Measurements from ENCODE around the gene HEXD. TPM values are rescaled to one million over a fixed set of nuclear protein-coding genes. Genes with fewer than 3 reads are reported as not detected.

The HEXD gene
- total and polyA plus RNA-seq, 2 of the 8 experiments (the other 6 are each of a cell fraction or from before 2014, with no cell fraction given), result 20.6 to 21.8 TPM

DNA sequence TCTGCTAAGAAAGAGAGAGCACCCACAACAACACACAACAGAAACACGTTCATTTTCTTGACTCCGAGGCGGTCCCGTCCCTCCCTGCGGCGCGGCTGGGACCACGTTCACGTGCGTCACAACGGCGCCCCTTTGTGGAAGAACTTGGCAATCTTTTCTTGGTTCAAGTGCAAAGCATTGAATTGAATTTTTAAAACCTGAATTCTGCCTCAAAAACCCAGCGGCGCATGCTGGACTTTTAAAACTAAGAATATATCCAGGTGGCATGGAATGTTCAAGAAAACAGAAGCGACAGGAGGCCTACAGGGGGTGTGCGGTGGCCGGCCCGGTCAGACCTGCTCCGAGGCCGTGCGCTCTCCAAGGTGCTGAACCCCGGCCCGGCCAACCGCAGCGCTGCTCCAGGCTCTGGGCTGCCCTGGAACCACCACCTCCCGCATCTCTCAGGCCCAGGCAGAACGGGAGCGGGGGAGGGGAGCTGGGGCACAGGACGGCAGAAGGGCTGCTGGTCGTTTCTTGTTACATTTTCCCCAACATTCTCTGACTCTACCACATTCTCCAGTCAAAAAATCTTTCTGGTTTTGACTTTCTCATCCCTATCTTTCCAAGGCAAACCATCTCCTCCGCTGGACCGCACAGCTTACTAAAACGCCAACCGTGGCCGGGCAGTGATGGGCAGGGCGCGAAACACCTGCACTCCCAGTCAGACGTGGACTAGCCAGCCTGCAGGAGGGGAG, 3.4 kb upstream of the HEXD start:
- H3K56ac ChIP-seq (replicated peaks; ENCODE audit: insufficient read length, low read depth, low read length), result no peak overlapping the region
- no peak overlapping the region for H2BK5ac ChIP-seq (ENCODE audit: low read depth, low read length)
- DNase-seq (ENCODE audit: low read depth in 1 of 2, low spot score in 2 of 2), result peak; percentile 46 to 94
- ChIA-PET POLR2A (ENCODE audit: partially characterized antibody) (interaction anchor here (0.9 kb wide), 1 partner anchor 21 kb away, joined by 3 read pairs; no protein-coding TSS in a partner anchor), CTCF (ENCODE audit: partially characterized antibody) (interaction anchor here (0.6 to 2.1 kb wide), 16 partner anchors 9 to 917 kb away, joined by 3 to 6 read pairs (median 3); no protein-coding TSS in a partner anchor)
- H3K27me3 ChIP-seq (replicated peaks in 1 of 4; ENCODE audit: control insufficient read depth in 3 of 4, extremely low read depth in 1 of 4, insufficient read depth in 3 of 4, low read length in 3 of 4), result no peaks in the 10 kb centered on the region
- H2BK120ac ChIP-seq (replicated peaks; ENCODE audit: low read depth, low read length), result no peak overlapping the region
- H2BK15ac ChIP-seq (ENCODE audit: low read length), result peak overlapping the region; percentile 40; the same call in 1 of the 2 replicates
- H3K4me2 ChIP-seq (ENCODE audit: insufficient read depth in 1 of 2, low read depth in 2 of 2, low read length in 2 of 2), result peak overlapping the region in 1 of 2 experiments; percentile 61; a peak in 3 of 4 replicates
- H3K4ac ChIP-seq (replicated peaks; ENCODE audit: insufficient read length, low read depth, low read length), result no peak overlapping the region
- H2AK5ac ChIP-seq (ENCODE audit: low read depth, low read length), result no peak overlapping the region
- H3K4me1 ChIP-seq (replicated peaks in 1 of 4; ENCODE audit: control insufficient read depth in 3 of 4, insufficient read depth in 4 of 4, low read length in 3 of 4), result peaks cover 0 to 3% (median 1%) of the 10 kb centered on the region in 4 experiments; a peak in 4 of 7 replicates
- peaks cover 6% of the 10 kb centered on the region for H3K23me2 ChIP-seq (ENCODE audit: low read depth, low read length)
- H3K14ac ChIP-seq (ENCODE audit: insufficient read length), result no peak overlapping the region
- peak overlapping the region in 1 of 4 experiments; percentile 45; a peak in 2 of 8 replicates for H3K4me3 ChIP-seq (ENCODE audit: extremely low read depth in 1 of 4, insufficient read depth in 2 of 4, low read depth in 3 of 4, low read length in 4 of 4)
- H4K5ac ChIP-seq (ENCODE audit: insufficient read length, low read depth, low read length), result no peak overlapping the region
- WGBS, 2 experiments (ENCODE audit: extremely low coverage in 1 of 2, insufficient coverage in 1 of 2, insufficient read length in 1 of 2, insufficient replicate concordance in 2 of 2, low coverage in 1 of 2, low lambda C conversion rate in 2 of 2, missing lambda C conversion rate in 1 of 2), result 29% methylated on average over 38 of the region's 38 CpGs; no CpG with 5 or more reads in 1 of the 2 experiments
- H3K36me3 ChIP-seq (ENCODE audit: control insufficient read depth in 2 of 4, insufficient read depth in 4 of 4, low read length in 3 of 4), result no peaks in the 10 kb centered on the region
- no peak overlapping the region for H3K9ac ChIP-seq (replicated peaks in 1 of 4; ENCODE audit: extremely low read depth in 1 of 4, low read depth in 3 of 4, low read length in 3 of 4)
- no peak overlapping the region for H3K18ac ChIP-seq (ENCODE audit: extremely low read depth, low read length)
- no peak overlapping the region for H2BK12ac ChIP-seq (ENCODE audit: low read depth, low read length)
- 0 out of 2 replicates have a peak overlapping the region, but pooled peaks have one; percentile 48 for H2BK20ac ChIP-seq (ENCODE audit: low read length)
- H4K8ac ChIP-seq (ENCODE audit: extremely low read depth, insufficient read depth, low read length), result peak overlapping the region; percentile 4; the same call in 1 of the 2 replicates
- no peak for FAIRE-seq
- H3K79me2 ChIP-seq (ENCODE audit: control insufficient read depth in 1 of 2, insufficient read depth in 2 of 2, low read length in 2 of 2), result no peaks in the 10 kb centered on the region
- H2AFZ ChIP-seq (ENCODE audit: low read length), result no peak overlapping the region
- H4K20me1 ChIP-seq (replicated peaks in 1 of 2; ENCODE audit: control insufficient read depth in 1 of 2, insufficient read depth in 2 of 2, low read length in 2 of 2), result peaks cover 5 to 9% of the 10 kb centered on the region in 2 experiments
- H3K9me3 ChIP-seq (ENCODE audit: insufficient read depth in 2 of 2, low read depth in 1 of 2, low read length in 1 of 2), result no peaks in the 10 kb centered on the region
- H3K27ac ChIP-seq (ENCODE audit: low read depth, low read length), result no peak overlapping the region
- H4K91ac ChIP-seq (replicated peaks; ENCODE audit: insufficient read length, low read length), result no peak overlapping the region
- H3K23ac ChIP-seq (ENCODE audit: insufficient read length), result no peak overlapping the region
- H3K79me1 ChIP-seq (ENCODE audit: low read depth, low read length), result peaks cover 2% of the 10 kb centered on the region; the same call in 1 of the 2 replicates
- TF ChIP-seq ZNF274 (IDR thresholded peaks at IDR 0.05; ENCODE audit: borderline replicate concordance, extremely low read depth, low read length), result no peak
- peak in 1 of 2 experiments; percentile 90; a peak in 2 of 4 replicates for TF ChIP-seq HDAC2 (IDR thresholded peaks at IDR 0.05; ENCODE audit: borderline replicate concordance in 1 of 2, low read depth in 2 of 2, low read length in 2 of 2)
- TF ChIP-seq, protein P1, sequence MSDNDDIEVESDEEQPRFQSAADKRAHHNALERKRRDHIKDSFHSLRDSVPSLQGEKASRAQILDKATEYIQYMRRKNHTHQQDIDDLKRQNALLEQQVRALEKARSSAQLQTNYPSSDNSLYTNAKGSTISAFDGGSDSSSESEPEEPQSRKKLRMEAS (IDR thresholded peaks at IDR 0.05), result peak; percentile 36; the same call in 1 of the 2 replicates
- TF ChIP-seq BCL11A (IDR thresholded peaks at IDR 0.05; ENCODE audit: low read depth in 2 of 2, low read length in 2 of 2), result no peak
- no peak for TF ChIP-seq CBX8 (IDR thresholded peaks at IDR 0.05; ENCODE audit: borderline replicate concordance, low read depth, low read length)
- TF ChIP-seq CHD1 (IDR thresholded peaks at IDR 0.05; ENCODE audit: low read depth, low read length), result no peak
- no peak for TF ChIP-seq MAFK (IDR thresholded peaks at IDR 0.05; ENCODE audit: low read depth, low read length)
- no peak for TF ChIP-seq CBX5 (IDR thresholded peaks at IDR 0.05; ENCODE audit: low read depth, low read length)
